Lung microvascular endothelial cell (primary cell): Measurements from ENCODE around the gene ANP32B. TPM values are rescaled to one million over a fixed set of nuclear protein-coding genes. Genes with fewer than 3 reads are reported as not detected.
"Not testable (repeated sequence)": the region's sequence is repeated elsewhere in the genome, so short reads cannot be mapped to it uniquely, and the experiment has no call there.

ENCODE experiments used
- DNase-seq, 2 donors: peaks; one replicate each; pipeline versions ENCODE4 v3.0.0 to v3.0.0-alpha.2; 2010; ENCODE audit warnings: low read depth in 2 of 2
- total RNA-seq: library from RNA; depleted of rRNA; stranded (reverse); fragments of >200 nt; gene quantifications from 2 replicates; pipeline ENCODE4 v1.2.1, GENCODE V29; 2014

ANP32B gene
- total RNA-seq, 1 donor from 2014 or later, result 6.3 TPM

- no peak for DNase-seq
These were observed 8.7 kb downstream of the ANP32B start for GRCh38 chr9:97991818-97992217.

GRCh38 chr9:97992219-97992618 is 9.1 kb downstream of the ANP32B start:
- DNase-seq, result no peak

GRCh38 chr9:97993000-97993399 is 9.9 kb downstream of the ANP32B start:
- no peak for DNase-seq

DNA sequence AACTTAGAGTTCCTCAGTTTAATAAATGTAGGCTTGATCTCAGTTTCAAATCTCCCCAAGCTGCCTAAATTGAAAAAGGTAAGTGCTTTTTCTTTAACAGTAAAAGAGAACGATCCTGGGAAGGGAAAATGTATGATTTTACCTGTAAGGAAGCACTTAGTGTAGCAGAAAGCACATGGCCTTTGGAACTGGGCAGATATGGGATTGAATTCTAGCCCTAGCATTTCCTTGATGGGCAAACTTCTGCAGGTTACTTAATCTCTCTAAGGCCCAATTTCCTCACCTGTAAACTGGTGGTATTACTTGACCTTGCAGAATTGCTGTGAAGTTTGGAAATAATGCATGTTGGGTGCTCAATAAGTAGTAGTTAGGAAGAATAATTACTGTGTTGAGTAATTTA is 11.6 kb downstream of the ANP32B start:
- no peak for DNase-seq

DNA sequence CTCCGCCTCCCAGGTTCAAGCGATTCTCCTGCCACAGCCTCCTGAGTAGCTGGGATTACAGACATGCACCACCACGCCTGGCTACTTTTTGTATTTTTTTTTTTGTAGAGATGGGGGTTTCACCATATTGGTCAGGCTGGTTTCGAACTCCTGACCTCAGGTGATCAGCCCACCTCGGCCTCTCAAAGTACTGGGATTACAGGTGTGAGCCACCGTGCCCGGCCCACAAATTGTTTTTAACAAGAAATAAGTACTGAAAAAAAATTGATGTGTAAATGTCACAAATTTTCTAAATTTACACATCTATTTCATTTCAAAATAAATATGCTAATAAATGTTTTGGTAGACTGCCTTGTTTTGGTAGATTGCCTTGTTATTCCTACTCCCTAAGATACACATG is 13.5 kb downstream of the ANP32B start:
- not testable (repeated sequence) for DNase-seq

DNA sequence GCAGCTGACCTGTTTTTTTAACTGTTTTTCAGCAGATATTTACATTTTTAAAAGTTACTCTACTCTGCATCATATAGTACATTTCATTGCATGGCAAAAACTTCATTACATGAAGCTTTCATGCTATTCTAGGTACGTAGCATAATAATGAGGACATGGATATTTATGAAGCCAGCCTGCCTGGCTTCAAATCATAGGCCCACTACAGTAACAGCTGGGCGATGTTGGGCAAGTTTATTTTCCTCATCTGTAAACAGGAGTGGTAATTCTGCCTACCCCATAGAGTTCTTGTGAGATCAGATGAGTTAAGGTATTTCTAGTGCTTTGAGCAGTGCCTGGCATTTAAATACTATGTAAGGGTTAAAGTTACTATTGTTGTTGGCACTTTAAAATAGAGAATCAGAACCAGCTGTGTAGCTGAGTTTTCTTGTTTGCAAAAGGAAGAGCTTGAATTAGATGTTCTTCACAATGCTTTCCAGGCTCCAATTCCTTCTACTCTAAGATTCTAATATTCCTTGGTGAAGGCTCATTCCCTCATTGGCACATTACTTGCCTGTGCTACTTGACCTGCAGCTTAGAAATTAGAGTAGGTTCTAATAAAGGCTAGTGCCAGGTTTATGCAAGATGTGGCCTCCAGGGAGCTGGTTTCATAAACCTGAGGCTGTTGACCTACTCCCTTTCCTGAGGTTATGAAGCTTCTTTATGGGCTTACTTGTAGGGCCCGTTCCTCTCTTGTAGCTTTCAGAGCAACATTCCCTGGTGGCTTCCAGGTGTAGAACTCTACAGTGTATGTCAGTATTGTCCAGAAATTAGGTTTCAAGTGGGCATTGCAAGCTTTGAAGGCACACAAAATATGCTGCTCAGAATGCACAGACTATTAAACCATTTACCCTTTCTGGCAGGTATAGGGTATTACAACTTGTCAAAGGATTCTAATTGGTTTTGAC is 14.5 kb downstream of the ANP32B start:
- DNase-seq, result no peak

GRCh38 chr9:98002808-98003207 is 19.7 kb downstream of the ANP32B start:
- DNase-seq, result no peak

DNA sequence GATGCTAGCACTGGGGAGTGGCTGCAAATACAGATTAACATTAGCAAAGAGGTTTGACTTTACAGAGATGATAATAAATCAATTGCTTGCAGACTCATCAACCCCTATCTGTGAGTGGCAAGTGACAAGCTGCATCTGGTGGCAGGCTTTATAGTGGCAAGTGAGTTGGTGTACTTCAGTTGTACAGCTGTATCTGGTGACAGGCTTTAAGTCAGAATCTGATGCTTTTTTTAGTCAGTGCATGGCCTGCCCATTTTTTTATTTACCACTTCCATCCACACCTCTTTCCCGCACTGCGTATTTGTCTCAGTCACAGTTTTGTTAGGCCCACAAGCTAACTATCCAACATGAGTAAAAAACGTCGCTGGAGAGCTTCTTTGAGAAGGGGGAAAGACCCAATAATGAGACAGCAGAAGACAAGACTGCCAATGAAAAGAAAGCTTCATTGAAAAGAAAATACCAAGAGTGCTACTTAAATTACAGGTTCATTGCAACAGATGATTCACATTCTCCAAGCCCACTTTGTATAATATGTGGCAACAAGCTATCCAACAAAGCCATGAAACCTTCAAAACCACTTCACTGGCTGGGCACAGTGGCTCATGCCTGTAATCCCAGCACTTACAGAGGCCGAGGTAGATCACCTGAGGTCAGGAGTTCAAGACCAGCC is 23.1 kb downstream of the ANP32B start:
- no peak for DNase-seq

DNA sequence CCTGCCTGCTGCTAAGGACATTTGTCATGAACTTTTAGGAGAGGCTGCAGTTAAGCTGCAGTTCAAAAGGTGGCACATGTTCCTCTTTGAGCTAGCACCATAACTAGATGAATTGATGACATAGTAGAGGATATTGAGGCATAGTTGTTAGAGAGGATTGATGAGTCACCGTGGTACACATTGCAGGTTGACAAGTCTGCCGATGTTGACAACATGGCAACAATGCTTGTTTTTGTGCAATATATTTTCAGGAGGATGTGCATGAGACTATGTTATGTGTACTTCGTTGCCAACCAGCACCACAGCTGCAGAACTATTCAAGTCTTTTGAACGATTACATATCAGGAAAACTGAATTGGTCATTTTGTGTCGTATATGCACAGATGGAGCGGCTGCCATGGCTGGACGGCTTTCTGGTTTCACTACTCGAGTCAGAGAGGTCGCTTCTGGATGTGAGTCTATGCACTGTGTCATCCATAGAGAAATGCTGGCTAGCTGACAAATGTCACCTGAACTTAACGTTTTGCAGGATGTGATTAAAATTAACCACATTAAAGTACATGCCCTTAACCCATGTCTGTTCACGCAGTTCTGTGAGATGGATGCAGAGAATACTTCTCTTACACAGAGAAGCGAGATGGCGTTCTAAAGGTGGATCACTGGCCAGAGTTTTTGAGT is 24.2 kb downstream of the ANP32B start:
- DNase-seq, result peak; percentile 76 to 79

DNA sequence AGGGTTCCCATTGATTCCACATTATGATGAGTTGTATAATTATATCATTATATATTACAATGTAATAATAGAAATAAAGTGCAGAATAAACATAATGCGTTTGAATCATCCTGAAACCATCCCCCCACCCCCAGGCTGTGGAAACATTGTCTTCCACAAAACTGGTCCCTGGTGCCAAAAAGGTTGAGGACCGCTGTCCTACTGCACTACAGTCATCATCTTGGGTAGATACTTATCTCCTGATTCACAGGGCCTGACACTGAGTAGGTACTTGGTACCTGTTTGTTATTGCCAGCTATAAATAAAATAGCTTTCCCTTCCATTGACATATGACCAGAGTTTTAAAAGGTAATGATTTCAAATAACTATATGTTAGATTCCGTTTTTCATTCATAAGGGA is 25.6 kb downstream of the ANP32B start:
- no peak for DNase-seq

- DNase-seq, result no peak
These were observed 26.3 kb downstream of the ANP32B start for GRCh38 chr9:98009437-98009836.

DNA sequence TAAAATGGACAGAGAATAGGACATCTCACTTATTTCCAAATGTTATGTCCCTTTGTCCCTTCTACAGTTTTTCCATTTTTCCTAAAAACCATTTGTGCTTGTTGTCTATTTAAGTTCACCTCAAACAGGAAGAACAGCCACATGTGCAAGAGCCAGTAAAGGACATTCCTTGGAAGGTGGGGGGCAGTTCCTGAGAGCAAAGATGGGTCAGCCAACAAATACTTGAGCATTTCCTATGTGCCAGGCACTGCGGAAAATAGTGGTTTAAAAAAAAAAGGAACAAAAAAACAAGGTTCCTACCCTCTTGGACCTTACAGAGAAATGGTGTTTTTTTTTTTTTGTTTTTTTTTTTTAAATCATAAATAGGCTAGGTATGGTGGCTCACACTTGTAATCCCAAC is 26.8 kb downstream of the ANP32B start:
- DNase-seq, result peak; percentile 86 to 94

- DNase-seq, result peak; percentile 50 to 89
These were observed 27.3 kb downstream of the ANP32B start for GRCh38 chr9:98010445-98010844.

DNA sequence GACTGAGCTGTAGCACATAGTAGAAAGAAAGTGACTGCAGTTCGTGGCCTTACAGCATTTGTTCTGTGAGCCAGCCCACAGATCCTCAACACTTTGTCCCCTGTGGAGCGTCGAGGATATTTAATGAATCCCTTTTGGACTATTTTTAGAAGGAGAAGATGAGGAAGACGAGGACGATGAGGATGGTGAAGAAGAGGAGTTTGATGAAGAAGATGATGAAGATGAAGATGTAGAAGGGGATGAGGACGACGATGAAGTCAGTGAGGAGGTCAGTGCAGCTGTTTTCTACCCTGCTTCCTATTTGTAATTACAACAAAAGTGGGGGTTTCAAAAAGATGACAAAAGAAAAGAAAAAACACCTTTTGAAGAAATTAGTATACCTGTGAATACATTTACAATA is 28.0 kb downstream of the ANP32B start:
- DNase-seq, result no peak

DNA sequence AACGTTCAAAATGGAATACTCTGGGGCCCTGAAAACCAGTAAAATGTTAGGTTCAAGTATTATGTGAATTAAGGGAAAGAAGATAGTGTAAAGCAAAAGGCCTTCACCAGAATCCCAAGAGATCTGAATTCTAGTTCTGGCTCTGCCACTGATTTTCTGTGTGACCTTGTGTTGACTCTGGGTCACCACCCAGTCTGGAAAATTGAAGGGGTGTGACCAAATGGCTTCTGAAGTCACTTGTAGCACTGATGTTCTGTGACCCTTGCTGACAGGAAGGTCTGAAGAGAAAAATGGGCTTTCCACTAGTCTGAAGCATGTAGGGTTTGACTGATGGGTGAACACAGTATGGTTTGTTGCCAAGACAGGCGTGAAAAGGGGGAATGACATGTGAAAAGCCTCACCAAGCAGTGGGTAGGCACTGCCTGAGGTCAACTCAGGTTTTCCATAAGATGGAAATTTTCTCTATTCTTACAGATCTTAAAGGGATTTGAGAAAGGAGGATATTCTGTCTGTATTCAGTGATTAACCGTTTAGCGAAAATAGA is 33.1 kb downstream of the ANP32B start:
- no peak for DNase-seq

GRCh38 chr9:98017306-98017705 is 34.2 kb downstream of the ANP32B start:
- no peak for DNase-seq

DNA sequence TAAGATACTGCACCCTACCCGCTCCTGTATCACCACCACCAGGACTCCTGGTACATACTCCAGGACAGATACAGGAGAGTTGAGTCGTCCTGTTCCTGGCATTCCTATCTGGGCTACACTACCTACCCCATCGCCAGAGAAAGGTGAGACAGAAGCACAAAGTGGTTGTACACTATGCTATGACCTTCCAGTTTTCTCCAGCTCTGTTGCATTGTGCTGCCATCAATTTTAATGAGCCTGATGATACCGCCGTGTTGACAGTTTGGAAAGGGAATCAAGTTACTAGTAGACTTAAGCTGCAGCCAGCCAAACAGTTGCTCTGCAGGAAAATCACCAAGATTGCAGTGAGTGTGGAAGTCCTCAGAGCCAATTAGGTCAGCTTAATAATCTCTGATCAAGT is 35.2 kb downstream of the ANP32B start:
- DNase-seq, result no peak

- DNase-seq, result no peak
These were observed 36.0 kb downstream of the ANP32B start for GRCh38 chr9:98019098-98019497.

- not testable (repeated sequence) for DNase-seq
These were observed 36.7 kb downstream of the ANP32B start for GRCh38 chr9:98019869-98020268.

- no peak for DNase-seq
These were observed 37.5 kb downstream of the ANP32B start for GRCh38 chr9:98020476-98021145.

DNA sequence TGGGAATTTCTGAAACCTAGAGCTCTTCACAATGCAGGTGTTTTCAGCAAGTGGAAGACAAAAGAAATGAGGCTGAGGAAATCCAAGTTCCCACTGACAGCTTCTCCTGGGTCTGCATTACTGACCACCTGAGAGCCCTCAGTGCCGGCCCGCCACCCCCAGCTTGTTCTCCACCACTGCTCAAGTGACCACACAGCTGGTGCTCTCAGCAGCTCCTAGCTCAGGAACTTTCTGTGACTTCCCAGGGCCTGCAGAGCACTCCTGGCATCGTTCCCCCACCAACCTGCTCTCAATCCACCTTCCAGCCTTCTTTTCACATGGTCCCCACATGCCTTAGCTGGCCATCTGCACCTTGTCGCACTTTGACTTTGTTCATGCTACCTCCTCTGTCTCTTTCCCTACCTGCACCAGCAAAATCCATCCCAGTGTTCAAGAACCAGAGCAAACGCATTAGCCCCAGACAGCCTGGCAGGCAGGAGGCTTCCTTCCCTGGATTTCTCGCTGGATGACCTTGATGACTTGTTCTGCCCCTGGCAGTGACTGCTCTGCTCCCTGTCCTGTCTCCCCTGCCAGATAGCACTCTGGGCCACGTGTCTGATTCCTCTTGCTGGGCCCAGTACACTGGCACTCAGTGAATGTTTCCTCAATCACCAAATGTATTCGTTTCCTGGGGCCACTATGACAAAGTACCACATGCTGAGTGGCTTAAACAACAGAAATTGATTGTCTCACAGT is 38.3 kb downstream of the ANP32B start:
- peak in 1 of 2 donors; percentile 29 for DNase-seq
